Measurements from ENCODE around the gene MAP3K20. TPM values are rescaled to one million over a fixed set of nuclear protein-coding genes. Genes with fewer than 3 reads are reported as not detected.

Gene MAP3K20
- total and polyA plus RNA-seq, 2 of the 4 experiments (the other 2 are of a cell fraction): 27.5 to 84.4 TPM

DNA sequence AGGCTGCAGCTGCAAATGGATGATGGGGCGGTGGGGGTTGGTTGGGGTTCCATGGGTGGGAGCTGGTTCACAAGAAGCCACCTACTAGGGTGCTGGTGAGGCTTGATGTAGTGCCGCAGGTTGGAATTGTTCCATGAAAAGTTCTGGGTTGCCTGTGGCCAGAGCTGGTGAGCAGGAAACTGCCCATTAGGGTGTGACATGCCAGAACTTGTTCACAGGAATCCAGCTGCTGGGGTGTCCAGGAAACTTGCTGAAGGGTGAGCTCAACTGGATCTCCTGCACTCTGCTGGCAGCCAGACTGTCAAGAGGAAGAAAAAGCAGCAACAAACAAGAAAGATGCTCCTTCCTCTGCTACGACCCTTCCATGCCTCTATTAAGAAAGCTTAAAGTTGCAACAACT is 48.8 kb downstream of the MAP3K20 start:
- Histone ChIP-seq H2BK15ac (ENCODE audit: low read depth, low read length) (peak overlapping the region; percentile 2; the same call in 1 of the 3 replicates), H2AK9ac (replicated peaks; ENCODE audit: low read depth, low read length, poor library complexity) (peak overlapping the region; percentile 63), H3K14ac (replicated peaks; ENCODE audit: low read depth, low read length) (peak overlapping the region; percentile 93), H4K91ac (ENCODE audit: insufficient read depth, low read depth, low read length) (peak overlapping the region; percentile 48), H3K56ac (ENCODE audit: extremely low read depth, insufficient read depth, low read length) (no peak overlapping the region), H3K36me3 (ENCODE audit: control insufficient read depth, insufficient read depth, low read length) (no peaks in the 10 kb centered on the region; the same call in 1 of the 2 replicates), H3K23ac (ENCODE audit: low read depth, low read length) (peak overlapping the region; percentile 86; the same call in 1 of the 2 replicates), H4K20me1 (ENCODE audit: insufficient read depth, low read length) (no peaks in the 10 kb centered on the region), H4K5ac (ENCODE audit: low read depth, low read length) (peak overlapping the region; percentile 83), H3K27ac (ENCODE audit: insufficient read depth, low read length) (no peak overlapping the region), H3K4me3 (ENCODE audit: insufficient read depth, low read depth, low read length) (no peak overlapping the region), H2AK5ac (ENCODE audit: low read depth, low read length) (peak overlapping the region; percentile 78; the same call in 1 of the 2 replicates), H3K18ac (ENCODE audit: low read depth, low read length) (peak overlapping the region; percentile 67; the same call in 1 of the 2 replicates), H3K9me3 (ENCODE audit: control insufficient read depth, insufficient read depth, low read length) (no peaks in the 10 kb centered on the region), H2AFZ (replicated peaks; ENCODE audit: low read length, poor library complexity) (no peak overlapping the region), H3K9ac (ENCODE audit: low read depth, low read length) (no peak overlapping the region), H3K4me1 (ENCODE audit: control insufficient read depth, insufficient read depth, low read length) (peaks cover 19% of the 10 kb centered on the region), H3K9me1 (ENCODE audit: insufficient read depth, low read length) (peaks cover 12% of the 10 kb centered on the region), H3K4ac (ENCODE audit: low read depth, low read length) (peak overlapping the region; percentile 80), H2BK120ac (ENCODE audit: low read depth, low read length) (peak overlapping the region; percentile 75), H3K79me1 (ENCODE audit: low read depth in 1 of 2, low read length in 2 of 2) (peaks cover 34 to 66% of the 10 kb centered on the region in 2 experiments), H2BK5ac (ENCODE audit: low read depth, low read length, poor library complexity, severe bottlenecking) (peak overlapping the region; percentile 61), H2BK20ac (ENCODE audit: low read depth, low read length) (peak overlapping the region; percentile 86), H3K4me2 (ENCODE audit: low read depth, low read length) (no peak overlapping the region; the same call in 1 of the 2 replicates), H4K8ac (ENCODE audit: low read depth in 2 of 2, low read length in 2 of 2) (peak overlapping the region in 1 of 2 experiments; percentile 90; a peak in 2 of 4 replicates), H3K27me3 (ENCODE audit: control insufficient read depth, insufficient read depth, low read length) (no peaks in the 10 kb centered on the region)
- ChIA-PET POLR2A (ENCODE audit: unreplicated experiment) (no interaction called here), CTCF (no interaction called here)
- ATAC-seq (ENCODE audit: low read depth) (peak; percentile 54), DNase-seq (peak; percentile 32)
- intact Hi-C loops (cut with micrococcal nuclease): no loop called here
- dilution Hi-C loops (cut with HindIII; ENCODE audit: low sequenced_read_pairs, unreplicated experiment): no loop called here
- in situ Hi-C loops (cut with MboI; ENCODE audit: low sequenced_read_pairs): no loop called here
- TF ChIP-seq POLR2A (IDR thresholded peaks at IDR 0.05; ENCODE audit: low read depth, low read length) (no peak), ELK1 (IDR thresholded peaks at IDR 0.05; ENCODE audit: borderline replicate concordance, low read depth, low read length) (no peak), FOS (IDR thresholded peaks at IDR 0.05; ENCODE audit: low read depth, low read length) (no peak), MAZ (IDR thresholded peaks at IDR 0.05; ENCODE audit: borderline replicate concordance, low read depth, low read length) (no peak), NFE2L2 (IDR thresholded peaks at IDR 0.05; ENCODE audit: low read depth, low read length) (no peak), RCOR1 (IDR thresholded peaks at IDR 0.05; ENCODE audit: insufficient replicate concordance, low read length) (no peak), SMC3 (IDR thresholded peaks at IDR 0.05; ENCODE audit: low read depth, low read length) (no peak), CEBPB (IDR thresholded peaks at IDR 0.05; ENCODE audit: low read depth, low read length) (no peak), BHLHE40 (IDR thresholded peaks at IDR 0.05; ENCODE audit: low read depth, low read length) (no peak), MXI1 (IDR thresholded peaks at IDR 0.05; ENCODE audit: borderline replicate concordance, low read depth, low read length) (no peak), CHD1 (IDR thresholded peaks at IDR 0.05; ENCODE audit: low read depth, low read length) (no peak)
- no TSS peak for BruUV-seq (replicated peaks)
- 100% methylated on average over 1 of the region's 3 CpGs; no CpG with 5 or more reads in 1 of the 2 experiments for WGBS, 2 experiments (ENCODE audit: extremely low coverage in 2 of 2, insufficient read length in 1 of 2)
